HG02884 (cell line): ENCODE data around the gene BCL11B.

Source experiments
- ATAC-seq: cut with Tn5 transposase; IDR thresholded peaks from one replicate; pipeline ENCODE4 v1.9.1; 2021; ENCODE audit warnings: mild to moderate bottlenecking, moderate library complexity; ENCODE audit not compliant: unreplicated experiment

Gene BCL11B

DNA sequence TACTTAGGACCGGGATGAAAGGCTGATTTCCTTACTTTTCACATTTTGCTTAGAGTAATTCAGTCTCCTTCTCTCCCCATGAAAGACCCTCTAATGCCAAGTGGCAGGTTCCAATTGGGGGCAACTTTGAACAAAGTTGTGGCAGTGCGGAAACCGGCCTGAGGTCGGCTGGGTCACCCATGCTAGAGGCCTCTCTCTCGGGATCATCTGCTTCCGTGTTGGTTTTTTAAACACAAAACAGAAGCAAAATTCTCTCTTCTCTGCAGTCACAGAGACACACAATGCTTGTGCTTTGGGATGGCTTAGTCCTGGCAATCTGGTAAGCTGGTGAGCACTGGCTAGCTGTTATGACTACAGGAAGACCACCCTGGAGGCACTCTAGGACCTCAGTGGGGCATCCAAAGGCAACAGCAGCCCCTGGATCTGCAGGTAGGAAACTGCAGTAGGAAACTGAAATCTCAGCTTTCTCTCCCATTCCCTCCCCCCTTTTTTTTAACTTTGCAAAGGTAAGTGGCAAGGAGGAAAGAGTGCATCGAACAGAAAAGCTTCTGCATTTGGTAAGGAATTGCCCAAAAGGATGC lies 102.1 kb downstream of the BCL11B start:
- ATAC-seq, result no peak

DNA sequence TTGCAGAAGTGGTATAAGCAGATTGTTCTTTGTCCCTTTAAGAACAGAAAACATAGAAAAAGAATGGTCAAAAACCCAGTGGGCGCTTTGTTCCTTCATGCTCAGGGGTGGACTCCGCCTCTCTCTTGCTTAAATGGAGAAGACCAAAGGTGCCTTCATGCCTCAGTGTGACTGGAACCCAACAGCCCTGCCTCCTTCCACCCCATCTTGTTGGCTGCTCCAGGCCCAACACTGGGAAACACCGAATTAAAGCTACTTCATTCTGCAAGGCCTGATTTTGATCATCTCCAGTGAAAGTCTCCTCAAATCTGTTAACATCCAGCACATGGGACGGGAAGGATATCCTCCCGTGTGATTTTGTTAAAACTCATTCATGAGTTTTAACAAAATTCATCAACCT lies 103.7 kb downstream of the BCL11B start:
- ATAC-seq, result no peak

DNA sequence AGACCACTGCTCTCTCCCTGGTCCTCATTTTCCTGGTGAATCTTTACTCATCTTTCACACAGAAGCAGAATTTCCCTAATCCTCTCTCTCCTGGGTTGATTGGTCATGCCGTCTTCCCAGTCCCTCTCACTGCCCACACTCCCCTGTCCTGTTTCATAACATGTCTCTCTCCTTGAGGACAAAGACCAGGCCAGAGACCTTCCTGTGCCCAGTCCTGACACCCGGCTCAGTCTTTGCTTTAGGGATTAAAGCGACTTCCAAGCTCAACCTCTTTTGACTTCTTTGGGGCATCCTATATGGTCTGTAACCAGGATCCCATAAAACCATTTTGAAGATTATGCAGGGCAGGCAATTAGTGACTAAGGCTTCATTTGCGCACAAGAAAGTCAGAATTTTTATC lies 105.5 kb downstream of the BCL11B start:
- ATAC-seq, result no peak

DNA sequence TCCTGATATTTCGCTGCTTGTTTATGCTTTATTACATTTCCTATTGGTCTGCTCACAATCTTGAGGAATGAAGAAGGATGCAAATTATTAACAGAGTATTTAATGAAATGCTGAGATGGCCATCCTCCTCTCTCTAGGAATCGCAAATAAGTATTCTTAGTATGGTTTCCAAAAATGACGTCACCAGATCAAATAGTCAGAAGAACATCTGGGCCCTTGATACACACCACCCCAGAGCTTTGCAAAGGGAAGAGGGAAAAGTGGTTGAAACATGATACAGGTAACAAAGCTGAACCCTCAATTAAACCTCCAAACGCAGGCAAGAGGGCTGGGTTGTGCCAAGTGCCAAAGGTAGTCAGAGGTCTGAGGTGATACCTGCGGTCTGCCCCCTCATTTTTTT lies 107.3 kb downstream of the BCL11B start:
- no peak for ATAC-seq

DNA sequence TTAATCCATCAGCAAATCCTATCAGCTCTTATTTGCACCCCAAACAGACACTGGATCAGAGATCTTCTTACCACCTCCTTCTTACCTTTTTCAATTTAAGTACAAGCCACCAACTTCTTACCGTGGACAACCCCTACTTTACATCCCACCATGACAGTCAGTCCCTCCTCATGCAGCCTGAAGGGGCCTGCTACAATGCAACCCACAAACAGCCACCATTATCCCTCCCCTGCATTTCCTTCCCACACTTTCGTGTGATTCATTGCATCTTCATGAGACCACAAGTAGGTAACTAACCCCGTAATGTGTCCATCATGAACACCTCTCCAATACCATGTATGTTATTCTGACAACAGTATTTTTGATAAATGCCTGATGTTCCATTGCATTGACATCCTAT lies 108.6 kb downstream of the BCL11B start:
- no peak for ATAC-seq

DNA sequence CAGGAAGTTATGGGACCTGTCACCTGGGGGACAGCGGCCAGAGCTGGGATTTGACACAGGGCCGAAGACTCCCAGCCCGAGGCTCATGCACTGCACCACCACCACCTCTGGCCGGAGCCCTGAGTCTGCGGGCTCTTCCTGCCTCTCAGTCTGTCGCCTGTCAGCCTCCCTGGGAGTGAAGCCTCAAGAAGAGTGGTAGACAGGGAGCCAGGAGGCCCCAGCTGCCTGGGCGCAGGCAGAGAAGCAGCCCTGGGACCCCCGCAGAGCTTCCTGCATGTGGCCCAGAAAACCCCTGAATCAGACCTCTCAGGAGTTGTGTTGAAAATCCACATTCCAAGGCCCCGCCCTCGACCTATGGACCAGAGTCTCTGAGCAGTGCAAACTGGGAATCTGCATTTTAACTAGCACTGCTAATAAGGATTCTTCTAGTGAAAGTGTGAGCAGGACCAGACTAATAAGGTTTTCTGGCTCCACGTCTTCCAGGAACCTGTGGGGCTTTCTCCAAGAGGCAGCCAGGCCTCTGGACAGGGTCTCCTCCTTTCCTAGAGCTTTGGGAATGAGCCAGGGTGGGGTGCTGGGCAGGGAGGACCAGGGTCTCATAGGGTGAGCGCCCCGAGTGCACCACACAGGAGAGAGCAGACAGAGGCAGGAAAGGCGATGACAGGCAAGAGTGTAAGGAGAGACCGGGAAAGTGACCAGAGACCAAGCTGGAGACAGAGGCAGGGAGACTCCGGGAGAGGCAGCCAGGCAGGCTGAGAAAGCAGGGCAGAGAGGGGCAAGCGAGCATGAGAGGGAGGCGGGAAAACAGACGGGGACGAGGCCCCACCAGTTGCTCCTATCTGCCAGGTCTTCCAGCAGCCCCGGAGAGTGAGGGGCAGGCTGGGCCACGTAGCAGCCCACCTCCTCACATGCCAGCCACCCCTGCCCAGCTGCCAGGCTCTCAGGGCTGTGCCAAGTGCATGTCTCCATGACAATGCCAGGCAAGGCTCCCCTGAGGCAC lies 112.4 kb downstream of the BCL11B start:
- ATAC-seq, result no peak

DNA sequence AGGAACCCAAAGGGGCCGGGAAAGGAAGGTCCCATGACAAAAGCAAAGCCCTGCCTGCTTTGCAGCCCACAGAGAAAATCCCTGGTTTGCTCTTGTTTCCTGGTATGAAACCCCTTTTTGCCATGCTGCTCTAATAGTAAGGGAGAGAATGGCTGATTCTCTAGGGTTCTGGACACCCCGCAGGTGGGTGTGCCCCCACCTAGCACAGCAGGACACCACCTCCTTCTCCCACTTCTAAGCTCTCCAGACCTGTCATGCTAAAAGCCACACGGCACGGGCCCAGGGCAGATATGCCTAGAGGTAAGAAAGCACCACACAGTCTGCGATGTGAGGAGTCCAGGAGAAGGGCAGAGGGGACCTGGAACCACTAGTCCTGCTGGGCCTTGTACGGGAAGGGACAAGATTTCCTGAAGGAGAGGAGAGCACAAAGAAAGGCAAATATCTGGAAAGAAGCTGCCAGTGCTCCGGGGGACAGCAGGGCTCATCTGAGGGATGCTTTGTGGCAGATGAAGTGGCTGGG lies 113.3 kb downstream of the BCL11B start:
- ATAC-seq, result no peak

DNA sequence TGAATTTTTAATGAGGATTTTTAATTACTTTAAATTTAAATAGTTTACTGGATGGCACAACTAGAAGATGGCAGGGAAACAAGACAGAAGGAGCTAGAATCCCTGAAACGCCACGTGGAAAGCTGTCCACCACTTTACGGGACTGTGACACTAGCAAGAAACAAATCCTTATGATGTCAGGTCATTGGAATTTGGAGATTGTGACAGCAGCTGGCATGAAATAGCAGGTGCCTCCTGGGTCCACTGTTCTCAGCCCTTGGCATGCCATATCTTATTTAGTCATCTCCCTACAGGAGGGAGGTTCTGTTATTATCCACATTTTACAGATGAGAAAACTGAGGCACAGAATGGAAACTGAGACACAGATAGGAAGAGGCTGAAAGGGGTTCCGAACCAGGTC lies 113.8 kb downstream of the BCL11B start:
- ATAC-seq, result no peak

DNA sequence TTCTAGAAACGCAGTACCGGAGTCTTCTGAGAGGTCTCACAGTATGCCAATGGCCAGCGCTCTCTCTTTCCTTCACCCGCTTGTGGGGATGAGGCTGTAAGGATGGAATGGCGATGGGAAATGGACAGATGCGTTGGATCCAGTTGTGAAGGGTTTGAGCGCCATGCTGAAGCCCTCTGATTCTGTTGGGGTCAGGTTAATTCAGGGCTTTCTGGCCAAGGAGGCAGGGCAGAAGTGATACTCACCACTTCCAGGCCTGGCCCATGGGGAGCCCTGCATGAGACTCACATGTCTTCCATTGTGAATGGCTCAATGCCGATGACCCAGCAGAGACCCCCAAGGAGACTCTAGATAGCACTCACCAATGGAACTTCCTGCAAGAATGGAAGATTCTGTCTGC lies 114.3 kb downstream of the BCL11B start:
- ATAC-seq, result no peak

DNA sequence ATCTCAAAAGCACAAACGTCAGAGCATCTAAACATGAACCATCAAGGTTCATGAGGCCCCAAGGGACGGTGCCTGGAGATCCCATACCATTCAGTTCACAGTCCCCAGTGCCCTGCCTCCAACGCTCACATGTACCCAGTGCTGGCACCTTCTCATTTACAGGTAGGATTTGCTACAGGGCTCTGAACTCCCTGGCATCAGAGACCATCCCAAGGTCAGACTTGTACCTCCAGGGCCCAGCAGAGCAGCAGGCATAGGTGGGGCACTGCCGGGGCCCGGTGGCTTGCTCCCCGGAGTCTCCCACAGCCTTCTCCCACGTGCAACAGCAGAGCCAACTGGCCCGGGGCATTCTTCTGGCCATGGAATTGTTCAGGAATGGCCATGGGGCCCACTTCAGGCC lies 114.8 kb downstream of the BCL11B start:
- ATAC-seq, result no peak

DNA sequence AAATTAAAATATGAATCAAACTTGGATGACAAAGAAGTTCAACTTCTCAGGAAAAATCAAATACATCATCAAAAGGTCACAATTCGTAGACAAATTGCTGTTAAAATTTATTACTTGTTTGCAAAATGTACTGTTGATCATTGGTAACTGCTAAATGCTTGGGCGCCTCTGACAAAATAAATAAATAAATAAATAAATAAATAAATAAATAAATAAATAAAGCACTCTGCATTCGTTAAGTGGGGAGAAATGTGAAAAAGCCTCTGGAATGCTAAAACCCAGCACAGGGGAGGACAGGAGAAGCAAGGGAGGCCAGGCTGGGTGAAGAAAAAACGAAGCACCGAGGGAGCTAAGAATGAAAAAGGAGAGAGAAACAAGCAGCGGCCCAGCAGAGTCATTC lies 115.2 kb downstream of the BCL11B start:
- no peak for ATAC-seq

DNA sequence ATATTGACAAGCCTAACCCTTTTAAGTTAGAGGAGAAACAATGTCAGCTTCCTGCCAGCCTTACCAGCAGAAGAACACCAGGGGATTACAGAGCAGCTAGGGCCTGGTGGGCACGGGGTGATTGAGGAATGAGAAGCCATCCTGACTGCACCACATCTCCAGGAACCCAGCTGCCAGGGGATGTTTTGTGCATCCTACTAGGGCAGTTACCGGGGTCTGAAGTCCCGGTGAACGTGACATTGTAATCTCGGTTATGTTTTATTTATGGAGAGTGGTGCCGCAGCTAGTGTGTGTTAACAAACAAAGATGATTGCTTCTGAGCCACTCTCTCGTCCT lies 115.9 kb downstream of the BCL11B start:
- ATAC-seq, result no peak

DNA sequence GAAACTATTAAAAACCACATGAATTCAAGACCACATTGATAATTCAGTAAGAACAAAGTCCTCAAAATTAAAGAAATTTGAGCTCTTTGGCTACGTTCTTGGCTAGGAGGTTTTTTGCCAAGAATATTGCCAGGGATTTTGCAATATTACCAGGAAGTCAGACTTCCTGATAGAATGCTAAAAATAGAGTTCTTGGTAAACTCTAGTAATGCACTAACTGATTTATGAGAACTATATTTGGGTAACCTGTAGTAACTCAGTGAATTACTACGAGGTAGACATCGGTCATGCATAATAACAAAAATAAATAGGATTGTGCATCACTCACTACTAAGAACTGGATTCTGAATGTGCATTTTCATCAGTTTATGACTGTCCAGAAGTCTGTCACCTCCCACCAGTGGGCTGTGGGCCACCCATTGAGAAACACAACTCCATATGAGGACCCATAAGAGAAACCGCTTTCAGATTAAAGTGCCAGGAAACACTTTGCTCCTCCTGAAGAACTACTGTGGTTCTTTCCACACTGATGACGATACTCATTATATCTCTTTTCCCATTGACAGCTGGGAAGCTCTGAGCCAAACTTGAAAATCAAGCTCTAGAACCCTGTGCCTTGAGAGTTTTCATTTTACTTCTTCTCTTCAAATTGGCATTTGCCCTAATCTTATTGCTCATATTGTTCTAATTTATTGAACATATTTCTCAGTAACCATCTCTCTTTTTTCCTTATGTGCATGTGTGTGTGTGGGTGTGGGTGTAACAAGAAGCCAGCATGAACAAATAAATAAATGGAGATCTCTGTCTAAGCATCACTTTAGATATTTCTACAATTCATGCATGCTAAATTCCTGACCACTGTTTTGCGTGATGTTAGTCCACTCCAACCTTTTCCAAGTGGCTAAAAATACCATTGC lies 116.6 kb downstream of the BCL11B start:
- no peak for ATAC-seq

DNA sequence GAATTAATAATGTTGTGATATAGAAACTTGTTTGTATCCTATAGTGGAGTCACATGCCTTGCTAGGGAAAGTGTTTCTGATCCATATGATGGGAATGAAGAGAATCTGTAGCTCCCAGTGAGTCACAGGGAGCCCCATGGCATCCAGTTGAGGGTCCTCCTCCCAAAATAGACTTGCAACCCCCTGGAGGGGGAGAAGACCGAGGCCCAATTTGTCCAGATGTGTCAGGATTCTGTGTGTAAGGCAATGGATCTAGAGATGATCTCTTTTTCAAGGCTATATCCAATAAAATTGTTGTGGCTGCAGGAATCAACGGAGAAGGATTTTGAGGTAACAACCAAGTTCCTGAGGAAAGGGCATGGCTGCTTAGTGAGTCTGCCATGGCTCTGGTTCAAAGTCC lies 121.8 kb downstream of the BCL11B start:
- no peak for ATAC-seq

DNA sequence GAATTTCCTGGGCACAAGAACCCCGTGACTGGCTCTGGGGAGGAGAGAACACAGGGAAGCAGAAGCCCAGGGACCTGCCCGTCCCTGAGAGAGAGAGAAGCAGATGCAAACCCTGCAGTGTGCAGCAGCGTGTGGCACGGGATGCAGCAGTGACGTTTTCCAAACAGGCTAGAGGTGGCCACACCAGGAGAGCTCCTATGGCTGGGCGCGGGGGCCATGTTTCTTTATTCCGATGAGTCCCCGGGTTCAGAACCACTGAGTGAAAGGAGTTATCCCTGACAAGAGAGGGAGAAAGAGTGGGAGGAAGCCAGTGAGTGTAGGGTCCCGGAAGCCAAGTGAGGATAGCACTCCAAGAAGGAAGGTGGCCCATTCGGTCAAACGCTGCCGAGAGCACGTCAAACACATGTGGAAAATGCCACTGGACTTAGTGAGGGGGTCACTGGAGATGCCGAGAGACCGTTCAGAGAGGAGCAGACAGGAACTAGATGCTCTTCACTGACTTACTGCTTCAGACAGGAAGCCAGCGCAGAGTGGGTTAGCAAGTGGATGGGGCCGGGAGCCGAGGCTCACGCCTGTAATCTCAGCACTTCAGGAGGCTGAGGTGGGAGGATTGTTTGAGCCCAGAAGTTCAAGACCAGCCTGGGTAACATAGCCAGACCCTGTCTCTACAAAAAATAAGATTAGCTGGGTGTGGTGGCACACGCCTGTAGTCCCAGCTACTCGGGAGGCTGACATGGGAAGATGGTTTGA lies 123.0 kb downstream of the BCL11B start:
- no peak for ATAC-seq

DNA sequence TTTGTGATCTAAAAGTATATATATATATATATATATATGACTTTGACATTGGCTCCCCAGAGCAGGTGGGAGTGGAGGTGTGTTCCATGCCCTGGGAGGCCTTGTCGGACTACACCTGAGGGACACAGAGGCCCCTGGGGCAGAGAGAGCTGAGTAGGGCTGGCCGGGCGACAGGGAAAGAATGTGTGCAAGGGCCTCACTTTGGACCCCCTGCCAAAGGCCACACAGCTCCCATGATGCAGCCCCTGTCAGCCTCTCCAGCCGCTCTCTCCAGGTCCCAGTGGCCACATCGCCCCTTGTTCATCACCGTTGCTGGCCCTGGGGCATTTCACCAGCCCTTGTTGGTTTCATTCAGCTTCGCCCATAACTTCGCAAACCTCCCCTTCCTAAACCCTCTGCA lies 123.9 kb downstream of the BCL11B start:
- ATAC-seq, result no peak

DNA sequence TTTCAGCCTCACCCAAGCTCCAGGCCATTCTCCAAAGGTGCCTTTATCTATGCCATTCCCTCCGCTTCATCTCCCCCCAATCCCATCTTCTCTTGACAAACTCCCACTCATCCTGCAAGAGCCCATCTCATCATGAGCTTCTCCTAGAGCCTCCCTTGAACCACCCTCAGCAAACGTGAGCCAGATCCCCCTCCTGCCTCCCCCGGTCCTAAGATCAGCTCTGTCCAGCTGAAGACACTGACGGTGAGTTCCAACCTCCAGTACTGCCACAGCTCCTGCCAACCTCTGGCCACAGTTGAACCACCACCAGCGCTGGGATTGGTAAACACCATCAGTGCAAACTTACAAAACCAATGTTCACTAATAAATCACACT lies 124.6 kb downstream of the BCL11B start:
- ATAC-seq, result no peak

DNA sequence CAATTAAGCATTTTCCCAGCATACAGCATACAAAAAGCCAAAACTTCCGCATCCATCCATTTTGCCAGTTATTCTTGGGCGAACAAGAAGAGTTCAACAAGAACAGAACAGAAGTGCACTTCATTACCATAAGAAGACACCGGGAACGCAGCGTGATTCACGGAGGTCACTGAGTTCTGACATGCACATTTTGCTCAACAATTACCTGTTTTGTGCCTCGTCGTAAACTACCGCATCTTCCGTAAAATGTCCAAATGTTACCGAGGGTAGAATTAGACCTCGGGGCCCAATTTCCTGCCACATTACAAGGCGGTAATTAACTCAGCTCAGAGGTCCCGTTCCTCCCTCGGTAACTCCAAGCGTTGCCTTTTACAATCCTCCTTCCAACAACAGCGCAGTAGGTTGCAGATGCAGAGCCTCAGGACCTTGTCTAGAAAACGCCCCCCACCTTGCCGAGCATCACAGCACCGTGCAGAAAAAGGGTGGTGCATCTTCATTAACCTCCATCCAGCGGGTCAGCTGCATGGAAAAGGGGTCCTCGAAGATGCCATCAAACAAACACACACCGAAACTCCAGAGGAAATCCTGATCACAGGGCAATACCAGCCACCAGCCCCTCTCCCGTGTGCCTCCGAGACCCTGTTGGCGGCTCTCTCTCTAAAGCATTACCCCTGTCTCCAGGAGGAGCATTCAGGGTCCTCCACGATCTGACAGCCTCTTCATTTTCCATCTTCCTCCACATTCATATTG lies 125.2 kb downstream of the BCL11B start:
- ATAC-seq, result no peak

DNA sequence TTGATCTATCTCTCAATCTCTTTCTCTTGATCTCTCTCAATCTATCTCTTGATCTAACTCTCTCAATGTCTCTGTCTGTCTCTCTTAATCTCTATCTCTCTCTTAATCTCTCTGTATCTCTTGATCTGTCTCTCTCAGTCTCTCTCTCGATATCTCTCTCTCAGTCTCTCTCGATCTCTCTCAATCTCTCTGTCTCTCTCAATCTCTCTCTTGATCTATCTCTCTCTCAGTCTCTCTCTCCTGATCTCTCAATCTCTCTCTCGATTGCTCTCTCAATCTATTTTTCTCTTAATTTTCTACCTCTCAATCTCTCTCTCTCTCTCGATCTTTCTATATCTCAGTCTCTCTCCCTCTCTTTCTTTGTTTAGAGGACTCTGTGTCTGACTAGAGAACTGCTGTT lies 126.7 kb downstream of the BCL11B start:
- no peak for ATAC-seq

DNA sequence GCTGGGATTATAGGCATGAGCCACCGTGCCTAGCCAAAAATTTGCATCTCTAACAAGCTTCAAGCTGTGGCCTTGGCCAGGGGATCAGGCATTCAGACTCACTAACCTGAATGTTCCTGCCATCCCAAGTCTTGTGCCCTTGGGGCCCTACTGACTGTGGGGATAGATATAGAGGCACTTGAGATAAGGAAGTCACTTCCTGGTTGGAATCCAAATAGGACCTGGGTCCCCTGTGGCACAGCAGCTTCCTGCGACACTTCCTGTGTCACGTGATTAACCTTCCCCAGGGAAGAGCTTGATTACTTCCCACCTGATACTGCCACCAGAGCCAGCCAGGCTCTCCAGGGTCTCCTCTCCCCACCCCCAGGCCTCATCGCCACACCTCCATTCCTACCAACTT lies 128.2 kb downstream of the BCL11B start:
- ATAC-seq, result no peak
